Measurements from ENCODE around the gene TAOK2.

DNA sequence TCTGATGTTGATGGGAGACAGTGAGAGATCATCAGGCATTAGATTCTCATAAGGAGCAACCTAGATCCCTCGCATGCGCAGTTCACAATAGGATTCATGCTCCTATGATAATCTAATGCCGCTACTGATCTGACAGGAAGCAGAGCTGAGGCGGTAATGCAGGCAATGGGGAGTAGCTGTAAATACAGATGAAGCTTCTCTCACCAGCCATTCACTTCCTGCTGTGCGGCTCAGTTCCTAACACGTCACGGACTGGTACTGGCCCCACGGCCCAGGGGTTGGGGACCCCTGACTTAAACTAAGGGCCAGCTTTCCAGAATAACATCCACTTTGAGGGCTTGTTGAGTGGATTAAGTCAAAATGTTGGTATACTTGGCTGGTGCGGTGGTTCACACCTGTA lies 14.4 kb upstream of the TAOK2 start:
- TF ChIP-seq, protein P1, sequence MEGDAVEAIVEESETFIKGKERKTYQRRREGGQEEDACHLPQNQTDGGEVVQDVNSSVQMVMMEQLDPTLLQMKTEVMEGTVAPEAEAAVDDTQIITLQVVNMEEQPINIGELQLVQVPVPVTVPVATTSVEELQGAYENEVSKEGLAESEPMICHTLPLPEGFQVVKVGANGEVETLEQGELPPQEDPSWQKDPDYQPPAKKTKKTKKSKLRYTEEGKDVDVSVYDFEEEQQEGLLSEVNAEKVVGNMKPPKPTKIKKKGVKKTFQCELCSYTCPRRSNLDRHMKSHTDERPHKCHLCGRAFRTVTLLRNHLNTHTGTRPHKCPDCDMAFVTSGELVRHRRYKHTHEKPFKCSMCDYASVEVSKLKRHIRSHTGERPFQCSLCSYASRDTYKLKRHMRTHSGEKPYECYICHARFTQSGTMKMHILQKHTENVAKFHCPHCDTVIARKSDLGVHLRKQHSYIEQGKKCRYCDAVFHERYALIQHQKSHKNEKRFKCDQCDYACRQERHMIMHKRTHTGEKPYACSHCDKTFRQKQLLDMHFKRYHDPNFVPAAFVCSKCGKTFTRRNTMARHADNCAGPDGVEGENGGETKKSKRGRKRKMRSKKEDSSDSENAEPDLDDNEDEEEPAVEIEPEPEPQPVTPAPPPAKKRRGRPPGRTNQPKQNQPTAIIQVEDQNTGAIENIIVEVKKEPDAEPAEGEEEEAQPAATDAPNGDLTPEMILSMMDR (IDR thresholded peaks at IDR 0.05) = no peak
- TF ChIP-seq POLR2AphosphoS5 (IDR thresholded peaks at IDR 0.05) (no peak), EP300 (IDR thresholded peaks at IDR 0.05) (no peak), POLR2A (IDR thresholded peaks at IDR 0.05) (no peak)

All from gastroesophageal sphincter (tissue), 3 donors.